Tibial nerve (tissue), 4 donors: ENCODE measurements around the gene CYP2C9. TPM values are rescaled to one million over a fixed set of nuclear protein-coding genes. Genes with fewer than 3 reads are reported as not detected.
"Not testable (repeated sequence)": the region's sequence is repeated elsewhere in the genome, so short reads cannot be mapped to it uniquely, and the experiment has no call there.

Experiments used
- DNase-seq, 2 donors: peaks; one replicate each; pipeline ENCODE4 v3.0.0-alpha.2; 2019; ENCODE audit warnings: low spot score in 2 of 2
- H3K27ac ChIP-seq, 4 donors: fragments of 200-600 bp; sonication (generic) in 3 of 4; one replicate each; pipeline ENCODE4 v1.5.1; 2017 to 2019; ENCODE audit warnings: mild to moderate bottlenecking in 1 of 4
- H3K27me3 ChIP-seq, 2 donors: fragments of 200-600 bp; sonication (generic) in 1 of 2; one replicate each; pipeline versions ENCODE4 v1.5.1 to v1.6.0; 2017 to 2019
- H3K36me3 ChIP-seq, 3 donors: fragments of 200-600 bp; sonication (generic); one replicate each; pipeline ENCODE4 v1.5.1; 2018 to 2019
- H3K4me1 ChIP-seq, 4 donors: fragments of 200-600 bp; sonication (generic) in 3 of 4; one replicate each; pipeline ENCODE4 v1.5.1; 2017 to 2019
- H3K4me3 ChIP-seq, 4 donors: fragments of 200-600 bp; sonication (generic) in 3 of 4; one replicate each; pipeline ENCODE4 v1.5.1; 2017 to 2019; ENCODE audit warnings: mild to moderate bottlenecking in 1 of 4, moderate library complexity in 1 of 4
- H3K9me3 ChIP-seq, 4 donors: fragments of 200-600 bp; sonication (generic) in 3 of 4; one replicate each; pipeline ENCODE4 v1.5.1; 2017 to 2019
- EP300 ChIP-seq, 2 donors: sonication (generic); formaldehyde crosslinking; IDR thresholded peaks; one replicate each; pipeline ENCODE4 v1.6.1; 2017; ENCODE audit warnings: antibody characterized with exemption in 2 of 2, mild to moderate bottlenecking in 1 of 2
- POLR2A ChIP-seq, 2 donors: fragments of 450-650 bp; IDR thresholded peaks; one replicate each; pipeline ENCODE4 v1.6.1; 2017; ENCODE audit warnings: antibody characterized with exemption in 2 of 2, mild to moderate bottlenecking in 2 of 2, moderate library complexity in 2 of 2
- WGBS, 2 donors: methylation state at CpG; one replicate each; pipeline ENCODE4 v1.1.5; 2018; 5-methylcytosine and 5-hydroxymethylcytosine counted together
- total RNA-seq, 4 donors: library from RNA; depleted of rRNA; stranded (reverse); fragments of >200 nt; gene quantifications; one replicate each; pipeline ENCODE4 v1.1.0, GENCODE V29; 2016
- TF ChIP-seq, protein P1 (sequence below), 5 experiments: fragments of 200-600 bp in 3 of 5; fragments of 450-650 bp in 2 of 5; sonication (generic) in 3 of 5; IDR thresholded peaks; one replicate each; pipeline ENCODE4 v1.5.1; 2016 to 2019; ENCODE audit warnings: antibody characterized with exemption in 5 of 5, mild to moderate bottlenecking in 3 of 5, moderate library complexity in 2 of 5

Gene CYP2C9
- not detected for total RNA-seq

DNA sequence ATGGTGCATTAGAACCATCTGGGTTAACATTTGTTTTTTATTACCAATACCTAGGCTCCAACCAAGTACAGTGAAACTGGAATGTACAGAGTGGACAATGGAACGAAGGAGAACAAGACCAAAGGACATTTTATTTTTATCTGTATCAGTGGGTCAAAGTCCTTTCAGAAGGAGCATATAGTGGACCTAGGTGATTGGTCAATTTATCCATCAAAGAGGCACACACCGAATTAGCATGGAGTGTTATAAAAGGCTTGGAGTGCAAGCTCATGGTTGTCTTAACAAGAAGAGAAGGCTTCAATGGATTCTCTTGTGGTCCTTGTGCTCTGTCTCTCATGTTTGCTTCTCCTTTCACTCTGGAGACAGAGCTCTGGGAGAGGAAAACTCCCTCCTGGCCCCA lies at the start of gene CYP2C9:
Gene CYP2C9 (plus strand): TSS at position 276 of the 400 bp plus-strand sequence. CDS start 25 bp downstream, at position 301.
- H3K36me3 ChIP-seq = no peaks in the 10 kb centered on the region
- no peaks in the 10 kb centered on the region for H3K27me3 ChIP-seq
- H3K27ac ChIP-seq = no peak within 1 kb of the TSS
- peaks cover 0 to 4% (median 0%) of the 10 kb centered on the region in 4 donors for H3K9me3 ChIP-seq
- TF ChIP-seq POLR2A (IDR thresholded peaks at IDR 0.05) (no peak), EP300 (IDR thresholded peaks at IDR 0.05) (no peak)
- TF ChIP-seq, protein P1, sequence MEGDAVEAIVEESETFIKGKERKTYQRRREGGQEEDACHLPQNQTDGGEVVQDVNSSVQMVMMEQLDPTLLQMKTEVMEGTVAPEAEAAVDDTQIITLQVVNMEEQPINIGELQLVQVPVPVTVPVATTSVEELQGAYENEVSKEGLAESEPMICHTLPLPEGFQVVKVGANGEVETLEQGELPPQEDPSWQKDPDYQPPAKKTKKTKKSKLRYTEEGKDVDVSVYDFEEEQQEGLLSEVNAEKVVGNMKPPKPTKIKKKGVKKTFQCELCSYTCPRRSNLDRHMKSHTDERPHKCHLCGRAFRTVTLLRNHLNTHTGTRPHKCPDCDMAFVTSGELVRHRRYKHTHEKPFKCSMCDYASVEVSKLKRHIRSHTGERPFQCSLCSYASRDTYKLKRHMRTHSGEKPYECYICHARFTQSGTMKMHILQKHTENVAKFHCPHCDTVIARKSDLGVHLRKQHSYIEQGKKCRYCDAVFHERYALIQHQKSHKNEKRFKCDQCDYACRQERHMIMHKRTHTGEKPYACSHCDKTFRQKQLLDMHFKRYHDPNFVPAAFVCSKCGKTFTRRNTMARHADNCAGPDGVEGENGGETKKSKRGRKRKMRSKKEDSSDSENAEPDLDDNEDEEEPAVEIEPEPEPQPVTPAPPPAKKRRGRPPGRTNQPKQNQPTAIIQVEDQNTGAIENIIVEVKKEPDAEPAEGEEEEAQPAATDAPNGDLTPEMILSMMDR (IDR thresholded peaks at IDR 0.05) = no peak
- WGBS, 2 donors = 68 to 75% methylated on average over 2 of the region's 2 CpGs
- H3K4me3 ChIP-seq = no peak within 1 kb of the TSS
- H3K4me1 ChIP-seq = no peaks in the 10 kb centered on the region
- no peak for DNase-seq

DNA sequence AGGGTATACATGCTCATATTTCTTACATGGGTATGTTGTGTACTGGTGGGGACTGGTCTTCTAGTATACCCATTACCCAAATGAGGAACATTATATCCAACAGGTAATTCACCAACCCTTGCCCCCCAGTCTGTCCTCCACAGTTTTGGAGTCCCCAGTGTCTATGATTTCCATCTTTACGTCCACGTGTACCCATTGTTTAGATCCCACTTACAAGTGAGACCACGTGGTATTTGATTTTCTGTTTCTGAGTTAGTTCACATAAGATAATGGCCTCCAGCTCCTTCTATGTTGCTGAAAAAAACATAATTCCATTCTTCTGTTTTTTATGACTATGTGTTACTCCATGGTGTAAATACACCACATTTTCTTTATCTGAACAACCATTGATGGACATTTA lies 49.3 kb upstream of the CYP2C9 start:
- TF ChIP-seq, protein P1 (IDR thresholded peaks at IDR 0.05) = no peak
- Histone ChIP-seq H3K27ac (no peak overlapping the region), H3K4me1 (no peaks in the 10 kb centered on the region), H3K4me3 (no peak overlapping the region), H3K27me3 (no peaks in the 10 kb centered on the region), H3K36me3 (no peaks in the 10 kb centered on the region), H3K9me3 (peaks cover 0 to 7% (median 0%) of the 10 kb centered on the region in 4 donors)
- WGBS, 2 donors = 67 to 88% methylated on average over 3 of the region's 3 CpGs
- no peak for DNase-seq

DNA sequence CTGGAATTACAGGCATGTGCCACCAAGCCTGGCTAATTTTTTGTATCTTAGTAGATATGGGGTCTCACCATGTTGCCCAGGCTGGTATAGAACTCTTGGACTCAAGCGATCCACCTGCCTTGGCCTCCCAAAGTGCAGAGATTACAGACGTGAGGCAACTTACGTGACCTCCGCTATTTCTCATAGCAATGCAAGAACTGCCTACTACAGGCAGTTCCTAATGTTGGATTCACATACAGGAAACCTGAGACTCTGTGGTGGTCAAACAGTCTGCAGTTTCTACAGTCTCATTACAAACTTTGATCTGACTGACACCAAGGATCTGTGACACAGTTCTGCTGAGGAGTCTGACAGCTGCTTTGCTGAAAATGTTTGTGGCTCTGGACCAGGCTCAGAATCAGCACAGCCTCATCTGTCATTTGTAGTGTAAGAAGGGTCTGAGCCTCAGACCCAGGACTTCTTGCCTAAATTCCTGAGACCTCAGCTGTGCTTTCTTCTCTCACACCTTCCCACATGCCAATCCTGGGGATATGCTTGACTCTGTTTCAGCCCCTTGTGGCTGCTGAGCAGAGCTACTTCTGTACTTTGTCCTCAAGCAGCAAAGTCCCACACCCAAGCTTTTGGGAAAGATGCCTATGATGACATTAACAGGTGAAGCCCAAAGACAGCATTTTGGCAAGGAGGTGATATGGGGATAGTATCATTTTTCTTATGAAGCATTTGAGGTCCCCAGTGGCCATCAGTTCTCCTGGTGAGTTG lies 48.0 kb upstream of the CYP2C9 start:
- DNase-seq = no peak
- WGBS, 2 donors = 77 to 83% methylated on average over 4 of the region's 4 CpGs
- H3K4me3 ChIP-seq = no peak overlapping the region
- no peaks in the 10 kb centered on the region for H3K27me3 ChIP-seq
- TF ChIP-seq POLR2A (IDR thresholded peaks at IDR 0.05) (no peak), EP300 (IDR thresholded peaks at IDR 0.05) (no peak)
- TF ChIP-seq, protein P1 (IDR thresholded peaks at IDR 0.05) = no peak
- H3K9me3 ChIP-seq = peaks cover 0 to 7% (median 0%) of the 10 kb centered on the region in 4 donors
- no peak overlapping the region for H3K27ac ChIP-seq
- no peaks in the 10 kb centered on the region for H3K4me1 ChIP-seq
- no peaks in the 10 kb centered on the region for H3K36me3 ChIP-seq

DNA sequence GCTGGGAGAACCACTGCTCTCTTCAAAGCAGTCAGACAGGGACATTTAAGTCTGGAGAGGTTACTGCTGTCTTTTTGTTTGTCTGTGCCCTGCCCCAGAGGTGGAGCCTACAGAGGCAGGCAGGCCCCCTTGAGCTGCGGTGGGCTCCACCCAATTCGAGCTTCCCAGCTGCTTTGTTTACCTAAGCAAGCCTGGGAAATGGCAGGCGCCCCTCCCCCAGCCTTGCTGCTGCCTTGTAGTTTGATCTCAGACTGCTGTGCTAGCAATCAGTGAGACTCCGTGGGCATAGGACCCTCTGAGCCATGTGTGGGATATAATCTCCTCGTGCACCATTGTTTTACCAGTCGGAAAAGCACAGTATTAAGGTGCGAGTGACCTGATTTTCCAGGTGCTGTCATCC lies 40.0 kb upstream of the CYP2C9 start:
- not testable (repeated sequence) for H3K27me3 ChIP-seq
- 68 to 73% methylated on average over 7 of the region's 7 CpGs for WGBS, 2 donors

DNA sequence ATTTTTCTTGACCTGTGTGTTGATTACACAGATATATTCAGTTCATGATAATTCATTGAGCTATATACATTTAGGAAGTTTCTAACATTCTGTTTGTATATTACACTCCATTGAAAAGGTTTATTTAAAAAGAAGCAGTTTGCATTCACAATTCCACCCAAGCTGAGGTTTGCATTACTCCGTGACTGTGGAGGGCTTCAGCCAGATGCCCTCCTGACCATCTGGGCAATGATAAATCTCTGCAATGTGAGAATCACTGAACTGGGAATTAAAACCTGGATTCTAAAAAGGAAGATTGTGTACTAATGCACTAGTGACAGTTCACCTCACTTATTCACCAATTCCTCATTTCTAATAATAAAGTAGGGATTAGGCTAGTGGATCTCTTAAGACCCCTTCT lies 36.4 kb upstream of the CYP2C9 start:
- H3K36me3 ChIP-seq = no peaks in the 10 kb centered on the region
- DNase-seq = no peak
- no peak overlapping the region for H3K27ac ChIP-seq
- H3K4me1 ChIP-seq = no peaks in the 10 kb centered on the region
- TF ChIP-seq, protein P1 (IDR thresholded peaks at IDR 0.05) = no peak
- no peak for TF ChIP-seq EP300 (IDR thresholded peaks at IDR 0.05)
- TF ChIP-seq POLR2A (IDR thresholded peaks at IDR 0.05) = no peak
- H3K27me3 ChIP-seq = no peaks in the 10 kb centered on the region
- H3K9me3 ChIP-seq = peaks cover 0 to 16% (median 0%) of the 10 kb centered on the region in 4 donors
- 90 to 97% methylated on average over 1 of the region's 1 CpG for WGBS, 2 donors
- no peak overlapping the region for H3K4me3 ChIP-seq

More for the DNA sequence above, 40.0 kb upstream of the CYP2C9 start:
- not testable (repeated sequence) for H3K4me1 ChIP-seq, H3K36me3 ChIP-seq, H3K27ac ChIP-seq, DNase-seq, H3K4me3 ChIP-seq, H3K9me3 ChIP-seq
